Islet precursor cell (in vitro differentiated cells): ENCODE results near the gene TOM1L2.
"Not testable (repeated sequence)": the region's sequence is repeated elsewhere in the genome, so short reads cannot be mapped to it uniquely, and the experiment has no call there.

ENCODE experiments used
- DNase-seq: peaks from one replicate; pipeline ENCODE4 v3.0.0-alpha.2; 2018

The TOM1L2 gene

GRCh38 chr17:17972126-17972951, at the start of gene TOM1L2, which contains the start of gene DRC3:
TOM1L2 (minus strand) TSS chr17:17972400; CDS start chr17:17972313, 87 bp downstream.
DRC3 (plus strand) TSS chr17:17972862; CDS start chr17:17977599, 4,737 bp downstream.
- DNase-seq: peak; percentile 100

GRCh38 chr17:18021372-18021771, 49.2 kb upstream of the TOM1L2 start:
- DNase-seq: no peak

- DNase-seq: no peak
Observed at GRCh38 chr17:18020971-18021370, 48.8 kb upstream of the TOM1L2 start.

GRCh38 chr17:18019838-18020154, 47.6 kb upstream of the TOM1L2 start:
- DNase-seq: no peak

- no peak for DNase-seq
Observed at GRCh38 chr17:18018411-18018921, 46.3 kb upstream of the TOM1L2 start.

- DNase-seq: no peak
Observed at GRCh38 chr17:18017958-18018357, 45.8 kb upstream of the TOM1L2 start.

- DNase-seq: no peak
Observed at GRCh38 chr17:18016426-18016825, 44.2 kb upstream of the TOM1L2 start.

- DNase-seq: no peak
Observed at GRCh38 chr17:18015593-18015992, 43.4 kb upstream of the TOM1L2 start.

- DNase-seq: no peak
Observed at GRCh38 chr17:18014006-18014405, 41.8 kb upstream of the TOM1L2 start.

- DNase-seq: no peak
Observed at GRCh38 chr17:18011286-18011685, 39.1 kb upstream of the TOM1L2 start.

GRCh38 chr17:18009609-18010420, 37.6 kb upstream of the TOM1L2 start:
- DNase-seq: no peak

GRCh38 chr17:18008496-18009268, 36.5 kb upstream of the TOM1L2 start:
- DNase-seq: no peak

- DNase-seq: peak; percentile 88
Observed at GRCh38 chr17:18006495-18007239, 34.5 kb upstream of the TOM1L2 start.

- peak; percentile 83 for DNase-seq
Observed at GRCh38 chr17:18005496-18005895, 33.3 kb upstream of the TOM1L2 start.

- DNase-seq: no peak
Observed at GRCh38 chr17:18004884-18005305, 32.7 kb upstream of the TOM1L2 start.

GRCh38 chr17:18004345-18004744, 32.1 kb upstream of the TOM1L2 start:
- no peak for DNase-seq

- no peak for DNase-seq
Observed at GRCh38 chr17:18002171-18002570, 30.0 kb upstream of the TOM1L2 start.

GRCh38 chr17:18000030-18000408, 27.8 kb upstream of the TOM1L2 start:
- no peak for DNase-seq

- DNase-seq: no peak
Observed at GRCh38 chr17:17999364-18000029, 27.3 kb upstream of the TOM1L2 start.

- DNase-seq: no peak
Observed at GRCh38 chr17:17998934-17999333, 26.7 kb upstream of the TOM1L2 start.

- DNase-seq: not testable (repeated sequence)
Observed at GRCh38 chr17:17995887-17996286, 23.7 kb upstream of the TOM1L2 start.
